ENCODE data around the gene DNAH1.

DNAH1 gene

GRCh38 chr3:52359116-52359855 is 43.2 kb downstream of the DNAH1 start:
- no peak for DNase-seq

DNA sequence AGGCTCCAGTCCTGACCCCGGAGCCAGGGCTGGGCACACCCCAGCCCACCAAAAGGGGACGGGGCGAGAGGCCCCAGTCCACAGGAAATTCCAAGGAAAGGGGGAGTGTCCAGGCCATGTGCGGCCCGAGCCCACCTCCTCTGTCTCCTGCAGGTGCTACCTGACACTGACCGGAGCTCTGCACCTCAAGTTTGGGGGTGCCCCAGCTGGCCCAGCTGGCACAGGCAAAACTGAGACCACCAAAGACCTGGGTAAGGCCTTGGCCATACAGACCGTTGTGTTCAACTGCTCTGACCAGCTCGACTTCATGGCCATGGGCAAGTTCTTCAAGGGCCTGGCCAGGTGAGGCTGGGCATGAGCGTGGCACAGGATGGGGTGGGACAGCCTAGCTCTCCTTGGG is 44.9 kb downstream of the DNAH1 start:
- DNase-seq, result no peak

DNA sequence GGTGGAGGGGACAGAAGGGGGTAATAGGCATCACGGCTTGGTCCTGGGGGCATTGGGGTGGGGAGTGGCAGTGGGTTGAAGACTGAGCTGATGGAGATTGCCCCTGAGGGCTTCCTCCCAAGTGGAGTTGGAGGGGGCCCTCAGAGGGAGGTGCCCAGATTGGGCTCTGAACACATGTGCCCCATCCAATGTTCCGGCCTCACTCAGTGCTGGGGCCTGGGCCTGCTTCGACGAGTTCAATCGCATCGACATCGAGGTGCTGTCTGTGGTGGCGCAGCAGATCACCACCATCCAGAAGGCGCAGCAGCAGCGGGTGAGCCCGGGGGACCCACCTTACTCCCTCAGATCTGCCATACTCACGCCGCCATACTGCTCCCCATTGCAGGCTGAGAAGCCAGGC is 45.3 kb downstream of the DNAH1 start:
- no peak for DNase-seq

DNA sequence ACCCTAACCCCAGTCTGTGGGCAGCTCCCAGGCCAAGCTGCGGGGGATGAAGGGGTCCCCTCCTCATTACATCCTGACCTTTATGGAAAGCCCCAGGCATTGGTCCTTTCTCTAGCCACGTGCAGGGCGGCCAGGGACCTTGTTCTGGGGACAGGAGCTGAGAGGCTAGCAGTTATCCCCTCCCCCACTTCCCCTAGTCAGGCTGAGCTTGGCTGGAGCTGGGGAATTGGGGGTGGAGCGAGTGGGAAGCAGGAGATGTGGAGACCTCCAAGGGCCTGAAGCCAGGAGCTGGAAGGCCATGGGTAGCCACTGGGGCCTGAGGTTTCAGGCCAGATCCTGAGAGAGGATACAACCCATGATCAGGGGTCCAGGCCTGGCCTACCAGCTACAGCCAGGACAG is 45.8 kb downstream of the DNAH1 start:
- no peak for DNase-seq

DNA sequence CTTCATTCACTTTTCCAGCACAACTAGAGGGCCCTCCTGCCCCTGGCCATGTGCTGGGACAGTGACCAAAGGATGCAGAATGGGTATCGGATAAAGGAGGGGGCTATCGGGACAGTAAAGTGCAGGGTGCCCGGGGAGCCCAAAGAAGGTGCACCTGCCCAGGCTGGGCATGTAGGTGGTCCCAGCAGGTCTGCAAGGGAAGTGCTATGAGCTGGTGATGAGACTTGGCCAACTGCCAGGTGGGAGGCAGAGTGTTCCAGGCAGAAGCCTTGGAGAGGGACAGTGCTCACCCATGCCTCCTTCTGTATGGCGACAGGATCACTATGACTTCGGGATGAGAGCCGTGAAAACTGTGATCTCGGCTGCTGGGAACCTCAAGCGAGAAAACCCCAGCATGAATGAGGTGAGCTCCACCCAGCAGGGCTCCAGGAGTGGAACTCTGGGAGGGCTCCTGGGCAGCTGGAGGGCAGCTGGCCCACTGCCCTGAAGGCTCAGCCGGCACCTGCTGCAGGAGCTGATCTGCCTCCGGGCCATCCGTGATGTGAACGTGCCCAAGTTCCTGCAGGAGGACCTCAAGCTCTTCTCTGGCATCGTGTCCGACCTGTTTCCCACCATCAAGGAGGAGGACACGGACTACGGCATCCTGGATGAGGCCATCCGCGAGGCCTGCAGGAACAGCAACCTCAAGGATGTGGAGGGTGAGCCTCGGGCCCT is 48.4 kb downstream of the DNAH1 start:
- no peak for DNase-seq

GRCh38 chr3:52366527-52366926 is 50.4 kb downstream of the DNAH1 start:
- peak in 9 of 14 donors; percentile 4 to 81 (median 46) for DNase-seq

DNA sequence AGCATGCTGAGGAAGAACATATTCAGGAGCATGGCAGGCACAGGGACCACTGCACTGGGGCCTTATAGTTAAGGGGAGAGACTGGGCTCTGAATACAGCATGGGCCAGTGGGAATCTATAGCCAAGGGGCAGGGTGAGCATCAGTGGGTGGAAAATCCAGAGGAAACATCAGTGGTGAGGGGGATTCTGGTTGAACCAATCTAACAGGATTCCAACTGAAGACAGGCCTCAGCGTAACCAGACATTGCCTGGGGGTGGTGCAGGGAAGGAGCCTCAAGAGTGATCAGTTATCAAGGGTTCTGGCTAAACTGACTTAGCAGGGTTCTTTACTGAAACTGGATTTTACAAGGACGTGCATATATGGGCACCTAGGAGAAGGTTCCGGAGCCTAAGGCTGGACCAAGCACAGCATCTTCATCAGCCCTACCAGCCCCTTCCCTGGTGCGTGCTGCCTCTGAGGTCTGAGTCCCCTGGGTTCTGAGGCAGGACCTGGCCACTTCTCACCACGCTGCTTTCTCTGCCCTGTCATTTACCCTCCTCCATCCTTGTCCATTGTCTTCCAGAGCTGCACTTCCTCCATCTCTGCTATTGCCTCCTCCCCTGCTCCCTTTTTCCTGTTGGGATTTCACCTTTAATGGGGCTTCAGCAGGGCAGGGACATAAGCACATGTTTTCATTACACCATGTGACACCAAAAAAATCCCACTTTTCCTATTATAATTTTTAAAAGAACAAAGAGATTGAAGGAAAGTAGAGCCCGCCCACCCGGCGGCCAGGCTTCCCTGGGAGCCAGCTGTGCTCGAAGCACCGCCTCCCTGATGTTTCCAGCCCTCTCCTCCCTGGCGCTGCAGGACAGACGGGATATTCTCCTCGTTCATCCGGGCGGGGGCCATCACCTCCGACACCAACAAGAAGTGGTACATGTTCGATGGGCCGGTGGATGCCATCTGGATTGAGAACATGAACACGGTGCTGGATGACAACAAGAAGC is 52.1 kb downstream of the DNAH1 start:
- DNase-seq, result peak in 7 of 14 donors; percentile 13 to 66 (median 37)

DNA sequence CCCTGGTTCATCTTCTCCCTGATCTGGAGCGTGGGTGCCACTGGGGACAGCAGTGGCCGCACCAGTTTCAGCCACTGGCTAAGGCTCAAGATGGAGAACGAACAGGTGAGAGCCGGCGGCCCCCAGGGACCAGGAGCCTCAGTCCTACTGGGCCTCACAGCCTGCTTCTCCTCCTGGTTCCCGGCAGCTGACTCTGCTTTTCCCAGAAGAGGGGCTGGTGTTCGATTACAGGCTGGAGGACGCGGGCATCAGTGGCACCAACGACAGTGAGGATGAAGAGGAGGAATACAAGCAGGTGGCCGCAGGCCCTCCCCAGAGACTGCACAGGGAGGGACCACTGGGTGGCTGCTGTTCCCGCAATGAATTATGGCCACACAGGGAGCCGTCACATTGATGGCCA is 54.4 kb downstream of the DNAH1 start:
- DNase-seq, result no peak

- peak in 3 of 14 donors; percentile 15 to 28 (median 17) for DNase-seq
These were observed 56.8 kb downstream of the DNAH1 start for GRCh38 chr3:52372822-52373504.

- no peak for DNase-seq
These were observed 57.6 kb downstream of the DNAH1 start for GRCh38 chr3:52373676-52374075.

DNA sequence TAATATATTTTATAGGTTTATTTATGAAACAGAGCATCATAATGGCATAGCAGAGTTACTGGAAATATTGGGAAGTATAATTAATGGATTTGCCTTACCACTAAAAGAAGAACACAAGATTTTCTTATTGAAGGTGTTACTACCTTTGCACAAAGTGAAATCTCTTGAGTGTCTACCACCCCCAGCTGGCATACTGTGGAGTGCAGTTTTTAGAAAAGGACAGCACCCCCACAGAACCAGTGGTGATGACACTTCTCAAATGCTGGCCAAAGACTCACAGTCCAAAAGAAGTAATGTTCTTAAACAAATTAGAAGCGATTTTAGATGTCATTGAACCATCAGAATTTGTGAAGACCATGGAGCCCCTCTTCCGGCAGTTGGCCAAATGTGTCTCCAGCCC is 58.1 kb downstream of the DNAH1 start:
- DNase-seq, result no peak

GRCh38 chr3:52379610-52380009 is 63.5 kb downstream of the DNAH1 start:
- no peak for DNase-seq

DNA sequence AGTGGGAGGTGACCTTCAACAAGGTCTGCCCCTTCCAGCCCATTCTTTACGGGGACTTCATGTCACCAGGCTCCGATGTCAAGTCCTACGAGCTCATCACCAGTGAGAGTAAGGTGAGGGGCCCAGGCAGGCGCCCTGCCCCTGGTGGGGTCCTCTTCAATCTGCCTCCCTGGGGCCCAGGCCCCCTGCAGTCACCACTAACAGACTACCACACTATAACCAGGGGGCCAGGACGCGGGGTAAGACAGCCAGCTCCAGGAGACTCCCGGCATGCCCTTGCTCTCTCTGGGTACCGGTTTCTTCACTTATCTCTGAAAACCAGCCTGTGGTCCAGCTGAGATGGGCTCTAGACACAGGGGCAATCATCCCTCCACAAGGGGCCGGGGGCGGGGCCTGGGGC is 63.9 kb downstream of the DNAH1 start:
- no peak for DNase-seq

DNA sequence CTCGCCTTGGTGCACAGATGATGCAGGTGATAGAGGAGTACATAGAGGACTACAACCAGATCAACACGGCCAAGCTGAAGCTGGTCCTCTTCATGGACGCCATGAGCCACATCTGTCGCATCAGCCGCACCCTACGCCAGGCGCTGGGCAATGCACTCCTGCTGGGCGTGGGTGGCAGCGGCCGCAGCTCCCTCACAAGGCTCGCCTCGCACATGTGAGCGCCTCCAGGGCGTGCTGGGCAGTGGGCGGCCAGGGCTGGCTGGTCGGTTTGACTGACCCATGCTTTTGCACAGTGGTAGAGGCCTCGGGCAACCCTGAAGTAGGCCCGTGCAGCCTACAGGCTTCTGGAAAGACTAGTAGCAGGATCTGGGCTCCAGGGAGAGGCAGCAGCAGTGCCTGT is 65.5 kb downstream of the DNAH1 start:
- DNase-seq, result no peak

- no peak for DNase-seq
These were observed 67.3 kb downstream of the DNAH1 start for GRCh38 chr3:52383446-52383845.

- no peak for DNase-seq
These were observed 68.1 kb downstream of the DNAH1 start for GRCh38 chr3:52384019-52384761.

GRCh38 chr3:52385157-52385556 is 69.0 kb downstream of the DNAH1 start:
- DNase-seq, result no peak

- DNase-seq, result no peak
These were observed 71.4 kb downstream of the DNAH1 start for GRCh38 chr3:52387481-52387880.

- no peak for DNase-seq
These were observed 72.3 kb downstream of the DNAH1 start for GRCh38 chr3:52388348-52388821.

GRCh38 chr3:52388933-52389332 is 72.8 kb downstream of the DNAH1 start:
- DNase-seq, result no peak

DNA sequence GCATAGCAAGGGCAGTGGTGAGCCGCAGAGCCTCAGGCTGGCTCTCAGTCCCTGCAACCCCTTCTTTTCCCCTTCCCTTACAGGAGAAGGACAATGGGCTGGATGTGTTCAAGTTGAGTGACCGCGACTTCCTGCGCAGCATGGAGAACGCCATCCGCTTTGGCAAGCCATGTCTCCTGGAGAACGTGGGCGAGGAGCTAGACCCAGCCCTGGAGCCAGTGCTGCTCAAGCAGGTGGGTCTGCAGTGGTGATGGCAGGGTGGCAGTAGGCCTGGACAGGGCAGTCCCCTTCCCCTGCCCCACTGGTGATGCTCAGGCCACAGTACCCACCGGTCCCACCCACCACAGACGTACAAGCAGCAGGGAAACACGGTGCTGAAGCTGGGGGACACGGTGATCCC is 75.0 kb downstream of the DNAH1 start:
- DNase-seq, result no peak
